Right lobe of liver (tissue), 6 donors: Measurements from ENCODE around the gene A2M. TPM values are rescaled to one million over a fixed set of nuclear protein-coding genes. Genes with fewer than 3 reads are reported as not detected.

Experiments used
- ATAC-seq, 4 donors: fragments of 200-7000 bp; cut with Tn5 transposase; one replicate each; pipeline ENCODE4 v1.9.1; 2020; ENCODE audit warnings: mild to moderate bottlenecking in 4 of 4, moderate library complexity in 4 of 4
- DNase-seq, 3 donors: peaks; one replicate each; pipeline ENCODE4 v3.0.0-alpha.2; 2020
- H3K27ac ChIP-seq, 3 donors: fragments of 200-600 bp; one replicate each; pipeline ENCODE4 v1.8.0; 2022
- H3K27me3 ChIP-seq, 2 donors: fragments of 200-600 bp; one replicate each; pipeline ENCODE4 v1.8.0; 2022
- H3K36me3 ChIP-seq, 4 donors: fragments of 200-600 bp; sonication (generic) in 1 of 4; one replicate each; pipeline versions ENCODE4 v1.5.1 to v1.8.0; 2017 to 2022; ENCODE audit warnings: control low read depth in 1 of 4
- H3K4me1 ChIP-seq, 4 donors: fragments of 200-600 bp; sonication (generic) in 1 of 4; one replicate each; pipeline versions ENCODE4 v1.5.1 to v1.8.0; 2017 to 2022; ENCODE audit warnings: control low read depth in 1 of 4
- H3K4me3 ChIP-seq, 3 donors: fragments of 200-600 bp; one replicate each; pipeline ENCODE4 v1.8.0; 2022
- H3K9me3 ChIP-seq, 4 donors: fragments of 200-600 bp; sonication (generic) in 1 of 4; one replicate each; pipeline versions ENCODE4 v1.5.1 to v1.8.0; 2017 to 2022; ENCODE audit warnings: control low read depth in 1 of 4
- POLR2A ChIP-seq: fragments of 450-650 bp; IDR thresholded peaks from one replicate; pipeline ENCODE4 v1.6.1; 2017; ENCODE audit warnings: antibody characterized with exemption, mild to moderate bottlenecking
- WGBS: methylation state at CpG from one replicate; pipeline ENCODE4 v1.1.6; 2018; ENCODE audit warnings: low coverage, low lambda C conversion rate; ENCODE audit not compliant: insufficient coverage; ENCODE audit errors: missing lambda C conversion rate; 5-methylcytosine and 5-hydroxymethylcytosine counted together
- intact Hi-C, 2 donors: fragments of 100-400 bp; cut with DNase I; formaldehyde crosslinking; loops; one replicate each; pipeline versions ENCODE4 v1.11.2 to v1.14.1; 2022
- total RNA-seq, 6 experiments: library from RNA; depleted of rRNA in 2 of 6; stranded (reverse); fragments of >200 nt in 2 of 6; fragmentation: NEBNext Ultra II Directional in 3 of 6; extraction: Animal tissue kit (Norgen Biotek cat#: 25700) in 3 of 6; gene quantifications; one replicate each; pipeline versions ENCODE4 v1.1.0 to v1.2.4, GENCODE V29; 2016 to 2023
- TF ChIP-seq, protein P1 (sequence below), 4 donors: fragments of 200-600 bp in 3 of 4; fragments of 450-650 bp in 1 of 4; IDR thresholded peaks; one replicate each; pipeline versions ENCODE4 v1.5.1 to v1.8.0; 2016 to 2022; ENCODE audit warnings: antibody characterized with exemption in 4 of 4, mild to moderate bottlenecking in 2 of 4
- donor health status: DM: no; HTN: yes; CAD: no.
- donor health status: DM: no; HTN: no; CAD: no.
- donor health status: DM: no; HTN: no; CAD: no.
- donor health status: DM: no; HTN: yes; CAD: no.
- donor health status: DM: no; HTN: yes; CAD: no.

Gene A2M
- total RNA-seq, 6 experiments from 2014 or later, result 978 to 3,352 (median 2,507) TPM

DNA sequence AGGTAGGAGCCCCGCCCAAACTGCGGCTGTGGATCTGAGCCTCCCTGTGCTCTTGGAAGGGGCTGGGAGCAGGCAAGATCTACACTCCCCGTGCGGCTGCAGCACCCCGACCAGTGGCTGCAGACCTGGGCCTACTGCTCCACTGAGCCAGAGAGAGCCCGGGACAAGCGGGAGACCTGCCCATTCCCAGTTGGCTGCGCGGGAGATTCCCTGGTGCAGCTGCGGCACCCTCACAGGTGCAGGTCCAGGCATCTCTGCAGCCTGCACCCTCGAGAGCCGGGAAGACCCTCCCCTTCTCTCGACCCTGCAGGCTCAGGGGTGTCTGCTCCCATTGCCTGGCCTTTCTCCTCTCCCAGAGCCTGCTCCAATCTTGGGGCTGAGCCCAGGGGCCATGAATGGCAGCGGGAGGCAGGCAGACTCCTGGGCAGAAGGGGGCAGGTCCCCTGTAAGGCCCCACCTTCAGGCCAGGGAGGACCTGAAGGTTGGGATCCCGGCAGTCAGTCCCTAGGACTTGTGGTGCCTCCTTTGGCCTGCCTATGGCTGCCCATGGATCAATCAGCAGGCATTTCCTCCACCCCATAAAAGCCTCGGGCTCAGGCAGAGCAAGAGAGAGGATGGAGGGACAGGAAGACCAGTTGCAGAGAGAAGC is 8.8 kb upstream of the A2M start:
- peak; percentile 51 to 85 (median 59) for DNase-seq
- H3K36me3 ChIP-seq, result no peaks in the 10 kb centered on the region
- peaks cover 0 to 23% (median 11%) of the 10 kb centered on the region in 4 donors for H3K4me1 ChIP-seq
- H3K9me3 ChIP-seq, result no peaks in the 10 kb centered on the region
- TF ChIP-seq, protein P1, sequence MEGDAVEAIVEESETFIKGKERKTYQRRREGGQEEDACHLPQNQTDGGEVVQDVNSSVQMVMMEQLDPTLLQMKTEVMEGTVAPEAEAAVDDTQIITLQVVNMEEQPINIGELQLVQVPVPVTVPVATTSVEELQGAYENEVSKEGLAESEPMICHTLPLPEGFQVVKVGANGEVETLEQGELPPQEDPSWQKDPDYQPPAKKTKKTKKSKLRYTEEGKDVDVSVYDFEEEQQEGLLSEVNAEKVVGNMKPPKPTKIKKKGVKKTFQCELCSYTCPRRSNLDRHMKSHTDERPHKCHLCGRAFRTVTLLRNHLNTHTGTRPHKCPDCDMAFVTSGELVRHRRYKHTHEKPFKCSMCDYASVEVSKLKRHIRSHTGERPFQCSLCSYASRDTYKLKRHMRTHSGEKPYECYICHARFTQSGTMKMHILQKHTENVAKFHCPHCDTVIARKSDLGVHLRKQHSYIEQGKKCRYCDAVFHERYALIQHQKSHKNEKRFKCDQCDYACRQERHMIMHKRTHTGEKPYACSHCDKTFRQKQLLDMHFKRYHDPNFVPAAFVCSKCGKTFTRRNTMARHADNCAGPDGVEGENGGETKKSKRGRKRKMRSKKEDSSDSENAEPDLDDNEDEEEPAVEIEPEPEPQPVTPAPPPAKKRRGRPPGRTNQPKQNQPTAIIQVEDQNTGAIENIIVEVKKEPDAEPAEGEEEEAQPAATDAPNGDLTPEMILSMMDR (IDR thresholded peaks at IDR 0.05), result no peak
- TF ChIP-seq POLR2A, result peak; percentile 74
- H3K27me3 ChIP-seq, result no peaks in the 10 kb centered on the region
- ATAC-seq, result peak in 2 of 4 donors; percentile 30 to 67
- intact Hi-C loops, result no loop called here
- peak overlapping the region in 1 of 3 donors; percentile 25 for H3K4me3 ChIP-seq
- peak overlapping the region; percentile 28 to 80 (median 78) for H3K27ac ChIP-seq
- no CpG with 5 or more reads among the region's 16 CpGs for WGBS

- Histone ChIP-seq H3K36me3 (no peaks in the 10 kb centered on the region), H3K4me3 (peak overlapping the region in 2 of 3 donors; percentile 25 to 27), H3K4me1 (peaks cover 0 to 30% (median 14%) of the 10 kb centered on the region in 4 donors), H3K27ac (peak overlapping the region; percentile 28 to 80 (median 78)), H3K9me3 (no peaks in the 10 kb centered on the region), H3K27me3 (no peaks in the 10 kb centered on the region)
- DNase-seq (no peak), ATAC-seq (no peak)
- TF ChIP-seq, protein P1 (IDR thresholded peaks at IDR 0.05), result no peak
- no peak for TF ChIP-seq POLR2A
- intact Hi-C loops, result no loop called here
- WGBS, result 20% methylated on average over 6 of the region's 14 CpGs
Measured at GRCh38 chr12:9123781-9124382, 8.2 kb upstream of the A2M start.

DNA sequence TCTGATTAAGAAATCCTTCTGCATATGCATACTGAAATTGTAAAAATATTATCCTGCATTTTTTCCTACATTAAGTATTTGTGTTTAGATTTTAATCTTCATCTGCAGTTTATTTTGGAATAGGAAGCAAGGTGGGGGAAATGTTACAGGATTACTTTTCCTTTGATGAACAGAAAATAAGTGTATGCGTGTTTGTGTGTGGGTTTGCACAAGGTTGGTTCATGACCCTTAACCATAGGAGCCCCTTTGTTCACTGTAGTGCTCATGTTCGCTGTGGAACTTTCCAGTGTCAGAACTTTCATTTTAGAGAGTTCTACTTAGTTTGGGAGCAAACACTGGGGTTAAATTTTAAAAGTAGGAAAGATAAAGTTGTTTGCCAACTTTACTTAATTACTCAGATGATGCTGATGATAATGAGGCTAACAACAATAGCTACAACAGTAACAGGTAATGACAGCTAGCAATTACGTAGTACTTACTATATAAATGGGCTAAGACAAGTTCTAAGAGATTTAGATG is 6.4 kb upstream of the A2M start:
- Histone ChIP-seq H3K4me1 (peaks cover 0 to 46% (median 18%) of the 10 kb centered on the region in 4 donors), H3K36me3 (no peaks in the 10 kb centered on the region), H3K27ac (peak overlapping the region; percentile 28 to 80 (median 78)), H3K9me3 (no peaks in the 10 kb centered on the region), H3K27me3 (no peaks in the 10 kb centered on the region), H3K4me3 (peak overlapping the region in 1 of 3 donors; percentile 9)
- 17% methylated on average over 3 of the region's 3 CpGs for WGBS
- TF ChIP-seq POLR2A, result no peak
- TF ChIP-seq, protein P1 (IDR thresholded peaks at IDR 0.05), result no peak
- ATAC-seq (peak; percentile 43 to 52 (median 50)), DNase-seq (no peak)
- intact Hi-C loops, result no loop called here

GRCh38 chr12:9120487-9121184 is 4.9 kb upstream of the A2M start:
- Histone ChIP-seq H3K36me3 (no peaks in the 10 kb centered on the region), H3K27me3 (no peaks in the 10 kb centered on the region), H3K9me3 (no peaks in the 10 kb centered on the region), H3K4me3 (peak overlapping the region in 2 of 3 donors; percentile 1), H3K27ac (peak overlapping the region; percentile 31 to 80 (median 78)), H3K4me1 (peaks cover 0 to 58% (median 24%) of the 10 kb centered on the region in 4 donors)
- DNase-seq (no peak), ATAC-seq (peak; percentile 49 to 71 (median 60))
- WGBS, result 64% methylated on average over 10 of the region's 10 CpGs
- intact Hi-C loops, result no loop called here
- TF ChIP-seq, protein P1 (IDR thresholded peaks at IDR 0.05), result no peak
- TF ChIP-seq POLR2A, result peak; percentile 77
